HepG2 (cell line): ENCODE data around the gene SYTL2. TPM values are rescaled to one million over a fixed set of nuclear protein-coding genes. Genes with fewer than 3 reads are reported as not detected.
A peak's percentile ranks its signal among the peaks of the same experiment; 100 is the strongest.

ENCODE experiments used
- ATAC-seq: fragments of 200-7000 bp; cut with Tn5 transposase; 3 replicates; pipeline ENCODE4 v1.9.1; 2020; ENCODE audit warnings: mild to moderate bottlenecking, moderate library complexity
- BruUV-seq: library from RNA; stranded (reverse); fragments of 400-500 nt; replicated peaks from 2 replicates; lab custom pipeline; 2021; lab: Mats Ljungman, UMichigan
- CTCF ChIA-PET: fragments of 300-600 bp; formaldehyde crosslinking; extraction: SDS; loops from one replicate; lab custom pipeline; 2021; ENCODE audit warnings: low total read pairs, inconsistent platforms, low intra/inter-chr PET ratio; lab: Yijun Ruan, JAX
- POLR2A ChIA-PET: fragments of 350-600 bp; sonication (Branson Sonifier 250); formaldehyde crosslinking; loops from one replicate; lab custom pipeline; 2020; ENCODE audit warnings: antibody characterized with exemption, inconsistent platforms; lab: Yijun Ruan, JAX
- DNase-seq: peaks from one replicate; pipeline ENCODE4 v3.0.0-alpha.2; 2015; ENCODE audit warnings: low spot score
- FAIRE-seq: peaks from 3 replicates; lab custom pipeline; 2011; peaks lifted over from hg19 to GRCh38; lab: Jason Lieb, UNC
- H2AFZ ChIP-seq: one replicate; pipeline ENCODE4 v1.6.1; 2011; ENCODE audit warnings: low read length, inconsistent platforms
- H3K27ac ChIP-seq: fragments of 300-600 bp; 3 replicates; pipeline ENCODE4 v1.8.0; 2011; ENCODE audit warnings: mixed run types, mild to moderate bottlenecking, mixed read lengths, low read length, inconsistent platforms; ENCODE audit not compliant: insufficient read depth; ENCODE audit errors: extremely low read length
- H3K27me3 ChIP-seq, 2 experiments: fragments of 200-600 bp in 1 of 2; 2 replicates in 1 of 2; 3 replicates in 1 of 2; pipeline versions ENCODE4 v1.6.0 to v1.8.0; 2011; ENCODE audit warnings: low read length in 2 of 2, mild to moderate bottlenecking in 2 of 2, moderate library complexity in 2 of 2, inconsistent platforms in 1 of 2; ENCODE audit not compliant: insufficient read depth in 2 of 2, control insufficient read depth in 1 of 2
- H3K36me3 ChIP-seq, 2 experiments: fragments of 200-600 bp in 1 of 2; replicated peaks in 1 of 2; 2 replicates in 1 of 2; 3 replicates in 1 of 2; pipeline versions ENCODE4 v1.5.1 to v1.8.0; 2011; ENCODE audit warnings: low read length in 2 of 2, inconsistent platforms in 1 of 2; ENCODE audit not compliant: insufficient read depth in 2 of 2, control insufficient read depth in 1 of 2
- H3K4me1 ChIP-seq: 2 replicates; pipeline ENCODE4 v1.5.1; 2012; ENCODE audit warnings: low read length, inconsistent platforms; ENCODE audit not compliant: insufficient read depth
- H3K4me2 ChIP-seq: 2 replicates; pipeline ENCODE4 v1.6.0; 2011; ENCODE audit warnings: low read depth, low read length, inconsistent platforms
- H3K4me3 ChIP-seq, 3 experiments: fragments of 200-600 bp in 1 of 3; sonication (generic), shearing (Covaris generic) in 1 of 3; replicated peaks in 1 of 3; 2 replicates each; pipeline ENCODE4 v1.5.1; 2011 to 2016; ENCODE audit warnings: low read length in 3 of 3, inconsistent platforms in 2 of 3, low read depth in 2 of 3, mild to moderate bottlenecking in 2 of 3, control low read depth in 1 of 3, mixed read lengths in 1 of 3; ENCODE audit not compliant: insufficient read depth in 1 of 3
- H3K79me2 ChIP-seq: one replicate; pipeline ENCODE4 v1.6.1; 2011; ENCODE audit warnings: low read length, inconsistent platforms; ENCODE audit not compliant: insufficient read depth
- H3K9ac ChIP-seq: 2 replicates; pipeline ENCODE4 v1.6.0; 2011; ENCODE audit warnings: mild to moderate bottlenecking, low read depth, low read length, inconsistent platforms; ENCODE audit not compliant: insufficient read depth
- H3K9me3 ChIP-seq: 2 replicates; pipeline ENCODE4 v1.5.1; 2012; ENCODE audit warnings: mild to moderate bottlenecking, low read length
- H4K20me1 ChIP-seq: 2 replicates; pipeline ENCODE4 v1.6.0; 2011; ENCODE audit warnings: inconsistent platforms, mild to moderate bottlenecking, low read length, moderate library complexity; ENCODE audit not compliant: insufficient read depth
- ATF5 ChIP-seq: sonication (generic); formaldehyde crosslinking; IDR thresholded peaks from 2 replicates; pipeline ENCODE4 v1.4.0; 2020; ENCODE audit warnings: mild to moderate bottlenecking, low read depth, missing genetic modification reagents
- DNMT3B ChIP-seq: conservative IDR thresholded peaks from 2 replicates; pipeline ENCODE4 v1.6.1; 2016; ENCODE audit warnings: missing biosample characterization, control low read depth
- FOSL2 ChIP-seq: sonication (generic); formaldehyde crosslinking; IDR thresholded peaks from 2 replicates; pipeline ENCODE4 v1.4.0; 2020; ENCODE audit warnings: missing genetic modification reagents
- KDM4B ChIP-seq: sonication (generic); formaldehyde crosslinking; IDR thresholded peaks from 2 replicates; pipeline ENCODE4 v1.4.0; 2020; ENCODE audit warnings: missing genetic modification reagents
- LBX2 ChIP-seq: sonication (generic); formaldehyde crosslinking; IDR thresholded peaks from 2 replicates; pipeline ENCODE4 v1.5.0; 2020; ENCODE audit warnings: missing genetic modification reagents, mild to moderate bottlenecking, borderline replicate concordance
- MAFF ChIP-seq: IDR thresholded peaks from 2 replicates; pipeline ENCODE4 v1.6.1; 2011; ENCODE audit warnings: low read depth, low read length, improper control_type of control experiment
- MAFK ChIP-seq, 2 experiments: IDR thresholded peaks in 1 of 2; conservative IDR thresholded peaks in 1 of 2; 2 replicates each; pipeline ENCODE4 v1.6.1; 2011; ENCODE audit warnings: improper control_type of control experiment in 2 of 2, low read length in 2 of 2
- POLR2G ChIP-seq: fragments of 200-400 bp; formaldehyde crosslinking; IDR thresholded peaks from 2 replicates; pipeline ENCODE4 v1.6.1; 2018; ENCODE audit warnings: mild to moderate bottlenecking, low read depth, low read length, moderate library complexity
- PPARG ChIP-seq: conservative IDR thresholded peaks from 2 replicates; pipeline ENCODE4 v1.6.1; 2016; ENCODE audit warnings: missing biosample characterization, missing genetic modification reagents
- TFDP2 ChIP-seq: sonication (generic); formaldehyde crosslinking; IDR thresholded peaks from 2 replicates; pipeline ENCODE4 v1.4.0; 2020; ENCODE audit warnings: missing genetic modification reagents
- THAP8 ChIP-seq: sonication (generic); formaldehyde crosslinking; IDR thresholded peaks from 2 replicates; pipeline ENCODE4 v1.5.1; 2020; ENCODE audit warnings: missing genetic modification reagents, mild to moderate bottlenecking, borderline replicate concordance
- ZNF329 ChIP-seq: sonication (generic); formaldehyde crosslinking; IDR thresholded peaks from 2 replicates; pipeline ENCODE4 v1.9.0; 2021; ENCODE audit warnings: low read depth, mild to moderate bottlenecking, missing genetic modification reagents
- ZNF350 ChIP-seq: sonication (generic); formaldehyde crosslinking; IDR thresholded peaks from 2 replicates; pipeline ENCODE4 v1.4.0; 2020; ENCODE audit warnings: mild to moderate bottlenecking, low read depth, missing genetic modification reagents, borderline replicate concordance
- ZNF382 ChIP-seq: sonication (generic); formaldehyde crosslinking; IDR thresholded peaks from 2 replicates; pipeline ENCODE4 v1.5.0; 2020; ENCODE audit warnings: missing genetic modification reagents, mild to moderate bottlenecking, borderline replicate concordance
- ZNF572 ChIP-seq: sonication (generic); formaldehyde crosslinking; IDR thresholded peaks from 2 replicates; pipeline ENCODE4 v1.5.1; 2020; ENCODE audit warnings: mild to moderate bottlenecking, missing genetic modification reagents
- WGBS: methylation state at CpG from one replicate; pipeline ENCODE4 v1.1.6; 2017; ENCODE audit warnings: low lambda C conversion rate; 5-methylcytosine and 5-hydroxymethylcytosine counted together
- in situ Hi-C: cut with HindIII; loops from 2 replicates; pipeline ENCODE4 v1.10.0; 2017; ENCODE audit warnings: low pct_unique_long_range_greater_than_20kb; ENCODE audit not compliant: extremely low pct_ligation_motif_present
- intact Hi-C: fragments of 100-400 bp; cut with micrococcal nuclease; formaldehyde crosslinking; loops from one replicate; pipeline ENCODE4 v1.10.0; 2022; ENCODE audit not compliant: unreplicated experiment
- polyA plus RNA-seq, 8 experiments: library from polyadenylated mRNA; depleted of rRNA in 3 of 8; stranded (reverse) in 7 of 8; unstranded in 1 of 8; fragments of >200 nt; fragmentation: Illumina TruSeq in 4 of 8; extraction: Trizol in 4 of 8; gene quantifications; 2 replicates each; pipeline versions ENCODE4 v1.2.1 to v1.2.3, GENCODE V29; 2011 to 2016; ENCODE audit warnings: low read depth in 4 of 8, missing spikeins in 1 of 8, mixed read lengths in 1 of 8; ENCODE audit not compliant: insufficient read depth in 1 of 8
- total RNA-seq, 5 experiments: library from RNA; depleted of rRNA; stranded (reverse); fragments of >200 nt; fragmentation: Illumina TruSeq; extraction: Trizol; gene quantifications; 2 replicates each; pipeline ENCODE4 v1.2.3, GENCODE V29; 2016; ENCODE audit warnings: low read depth in 1 of 5

The SYTL2 gene
- total and polyA plus RNA-seq, 2 of the 13 experiments (the other 11 are each of a cell fraction or from before 2014, with no cell fraction given), result 0.77 to 0.90 TPM

DNA sequence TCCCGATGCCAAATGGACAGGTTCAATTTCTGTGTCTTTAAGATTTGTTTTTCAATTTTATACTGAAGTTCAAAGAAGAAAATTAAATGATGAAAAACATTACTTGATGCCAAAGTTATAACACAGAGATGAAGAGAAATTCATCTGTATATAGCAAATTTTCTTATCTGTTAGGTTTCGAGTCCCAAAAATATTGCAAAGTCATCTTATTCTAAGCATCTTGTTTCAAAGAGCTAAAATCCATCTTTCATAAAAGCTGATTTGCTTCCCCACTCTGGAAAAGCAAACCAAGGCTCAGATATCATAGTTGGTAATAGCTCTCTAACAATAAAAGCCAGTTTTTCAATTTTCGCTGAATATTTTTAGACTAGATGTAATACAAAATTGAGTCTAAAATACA lies 106.0 kb downstream of the SYTL2 start:
- ChIA-PET CTCF (no interaction called here), POLR2A (no interaction called here)
- Histone ChIP-seq H4K20me1 (no peaks in the 10 kb centered on the region; the same call in 1 of the 2 replicates), H3K27me3 (no peaks in the 10 kb centered on the region), H3K4me3 (no peak overlapping the region), H2AFZ (no peak overlapping the region), H3K4me2 (no peak overlapping the region), H3K9me3 (no peaks in the 10 kb centered on the region), H3K27ac (no peak overlapping the region), H3K36me3 (no peaks in the 10 kb centered on the region), H3K79me2 (no peaks in the 10 kb centered on the region), H3K4me1 (no peaks in the 10 kb centered on the region), H3K9ac (no peak overlapping the region)
- intact Hi-C loops, result no loop called here
- FAIRE-seq, result no peak
- in situ Hi-C loops, result no loop called here
- ATAC-seq, result no peak
- BruUV-seq, result no TSS peak
- DNase-seq, result no peak
- 75% methylated on average over 3 of the region's 3 CpGs for WGBS
- TF ChIP-seq POLR2G, result no peak
- peak; percentile 69 for TF ChIP-seq MAFF
- TF ChIP-seq PPARG, result no peak
- peak; percentile 62 to 78; a peak in 3 of 4 replicates for TF ChIP-seq MAFK (conservative IDR thresholded peaks at IDR 0.05 in 1 of 2, IDR thresholded peaks at IDR 0.05 in 1 of 2; ENCODE audit: low read length in 2 of 2)

DNA sequence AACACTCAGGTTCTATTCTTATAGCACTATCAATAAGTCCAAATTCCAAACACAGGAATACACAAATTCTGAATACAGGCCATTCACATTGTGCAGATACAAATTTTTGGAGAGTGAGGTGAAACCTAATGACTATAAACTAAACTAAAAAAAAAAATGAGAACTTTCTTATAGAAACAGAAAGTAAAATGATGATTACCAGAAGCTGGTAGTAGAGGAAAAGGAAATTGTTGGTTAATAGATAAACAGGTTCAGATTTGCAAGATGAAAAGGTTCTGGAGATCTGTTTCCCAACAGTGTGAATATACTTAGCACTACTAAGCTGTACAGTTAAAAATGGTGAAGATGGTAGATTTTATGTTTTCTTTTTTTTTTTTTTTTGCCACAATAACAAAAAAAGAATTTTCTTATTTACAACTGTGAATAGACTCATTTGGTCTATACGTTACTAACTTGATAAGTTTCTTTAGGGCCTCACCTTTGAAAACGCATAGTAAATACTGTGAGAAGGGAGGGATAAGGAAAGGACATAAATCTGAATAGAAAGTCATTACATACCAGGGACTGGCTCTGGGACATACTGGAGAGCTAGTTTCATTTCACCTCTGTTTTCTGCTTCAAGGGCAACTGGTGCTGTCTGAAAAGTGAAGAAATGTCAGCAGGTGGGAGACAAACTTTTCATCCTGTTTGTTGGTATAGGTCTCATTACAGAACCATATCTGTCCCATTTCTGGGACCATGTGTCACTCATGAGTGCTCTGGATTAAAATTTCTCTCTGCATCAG lies 110.8 kb downstream of the SYTL2 start:
- Histone ChIP-seq H3K9ac (no peak overlapping the region), H4K20me1 (no peaks in the 10 kb centered on the region; the same call in 1 of the 2 replicates), H2AFZ (no peak overlapping the region), H3K4me3 (no peak overlapping the region), H3K4me2 (no peak overlapping the region), H3K4me1 (no peaks in the 10 kb centered on the region), H3K27ac (no peak overlapping the region), H3K79me2 (no peaks in the 10 kb centered on the region), H3K9me3 (no peaks in the 10 kb centered on the region), H3K27me3 (no peaks in the 10 kb centered on the region), H3K36me3 (no peaks in the 10 kb centered on the region)
- POLR2A ChIA-PET, result no interaction called here
- FAIRE-seq (no peak), ATAC-seq (no peak), DNase-seq (no peak)
- TF ChIP-seq ZNF382 (CRISPR knock-in tag) (no peak), ZNF572 (no peak), KDM4B (no peak), ATF5 (CRISPR knock-in tag) (no peak), LBX2 (no peak), TFDP2 (CRISPR knock-in tag) (no peak), THAP8 (no peak), FOSL2 (no peak), ZNF329 (CRISPR knock-in tag) (no peak), ZNF350 (CRISPR knock-in tag) (no peak), DNMT3B (no peak)
- CTCF ChIA-PET, result no interaction called here
- intact Hi-C loops (no loop called here), in situ Hi-C loops (no loop called here)
- 44% methylated on average over 2 of the region's 2 CpGs for WGBS
- no TSS peak for BruUV-seq
